Fibroblast of lung (primary cell): ENCODE measurements around the gene PHTF2.

Experiments used
- CTCF ChIP-seq, 2 donors: IDR thresholded peaks in 1 of 2; conservative IDR thresholded peaks in 1 of 2; 1 replicate in 1 of 2; 2 replicates in 1 of 2; pipeline ENCODE4 v1.5.1; 2011 to 2012; ENCODE audit warnings: low read length in 2 of 2, control low read depth in 1 of 2, inconsistent platforms in 1 of 2, low read depth in 1 of 2, mild to moderate bottlenecking in 1 of 2
- EZH2 ChIP-seq: IDR thresholded peaks from 2 replicates; pipeline ENCODE4 v1.5.1; 2012; ENCODE audit warnings: low read length, control low read depth, mild to moderate bottlenecking; ENCODE audit errors: missing control alignments

GRCh38 chr7:77950548-77950947, 152.0 kb downstream of the PHTF2 start:
- TF ChIP-seq CTCF (conservative IDR thresholded peaks at IDR 0.05 in 1 of 2, IDR thresholded peaks at IDR 0.05 in 1 of 2; ENCODE audit: low read depth in 1 of 2, low read length in 2 of 2) = no peak
- no peak for TF ChIP-seq EZH2
